Mesendoderm (in vitro differentiated cells): ENCODE data around the gene PRKCA. TPM values are rescaled to one million over a fixed set of nuclear protein-coding genes. Genes with fewer than 3 reads are reported as not detected.
"Not testable (repeated sequence)": the region's sequence is repeated elsewhere in the genome, so short reads cannot be mapped to it uniquely, and the experiment has no call there.

ENCODE experiments used
- DNase-seq: peaks from one replicate; pipeline ENCODE4 v3.0.0; 2013
- H2AK5ac ChIP-seq: 2 replicates; pipeline ENCODE4 v1.6.1; 2013; ENCODE audit warnings: low read length, inconsistent platforms
- H2BK120ac ChIP-seq: 2 replicates; pipeline ENCODE4 v1.6.1; 2013; ENCODE audit warnings: low read depth, mild to moderate bottlenecking, low read length, moderate library complexity, mixed read lengths
- H2BK15ac ChIP-seq: replicated peaks from 2 replicates; pipeline ENCODE4 v1.6.1; 2013; ENCODE audit warnings: low read depth, mild to moderate bottlenecking, moderate library complexity
- H2BK5ac ChIP-seq: 2 replicates; pipeline ENCODE4 v1.6.1; 2013; ENCODE audit warnings: low read length, inconsistent platforms
- H3K18ac ChIP-seq: 2 replicates; pipeline ENCODE4 v1.6.1; 2013; ENCODE audit warnings: mild to moderate bottlenecking, low read length, mixed read lengths
- H3K23ac ChIP-seq: one replicate; pipeline ENCODE4 v1.6.1; 2013; ENCODE audit warnings: low read length
- H3K27ac ChIP-seq: 2 replicates; pipeline ENCODE4 v1.5.1; 2013; ENCODE audit warnings: low read depth, mild to moderate bottlenecking, inconsistent platforms, low read length, moderate library complexity
- H3K27me3 ChIP-seq: 2 replicates; pipeline ENCODE4 v1.6.1; 2013; ENCODE audit warnings: low read length, control low read depth, mild to moderate bottlenecking, inconsistent platforms; ENCODE audit not compliant: insufficient read depth, poor library complexity
- H3K36me3 ChIP-seq: 2 replicates; pipeline ENCODE4 v1.6.1; 2013; ENCODE audit warnings: low read length, inconsistent platforms; ENCODE audit not compliant: control insufficient read depth, insufficient read depth
- H3K4ac ChIP-seq: one replicate; pipeline ENCODE4 v1.6.1; 2013; ENCODE audit warnings: low read depth, mild to moderate bottlenecking, low read length, moderate library complexity
- H3K4me1 ChIP-seq: 2 replicates; pipeline ENCODE4 v1.6.1; 2013; ENCODE audit warnings: low read depth, low read length, inconsistent platforms; ENCODE audit not compliant: control insufficient read depth
- H3K4me2 ChIP-seq: 2 replicates; pipeline ENCODE4 v1.6.1; 2013; ENCODE audit warnings: low read length
- H3K4me3 ChIP-seq: 2 replicates; pipeline ENCODE4 v1.5.1; 2013; ENCODE audit warnings: mild to moderate bottlenecking, low read length
- H3K56ac ChIP-seq: one replicate; pipeline ENCODE4 v1.6.1; 2013; ENCODE audit warnings: low read length
- H3K79me1 ChIP-seq: 2 replicates; pipeline ENCODE4 v1.6.1; 2013; ENCODE audit warnings: low read length, inconsistent platforms
- H3K79me2 ChIP-seq: 2 replicates; pipeline ENCODE4 v1.6.1; 2013; ENCODE audit warnings: mild to moderate bottlenecking, low read length; ENCODE audit not compliant: control insufficient read depth, insufficient read depth
- H3K9ac ChIP-seq: 2 replicates; pipeline ENCODE4 v1.6.1; 2013; ENCODE audit warnings: low read length, inconsistent platforms
- H4K5ac ChIP-seq: one replicate; pipeline ENCODE4 v1.6.1; 2013; ENCODE audit warnings: low read length
- H4K8ac ChIP-seq: one replicate; pipeline ENCODE4 v1.6.1; 2013; ENCODE audit warnings: low read depth, mild to moderate bottlenecking, control low read depth, low read length, moderate library complexity
- WGBS: extraction: QIAGEN DNeasy Blood & Tissue Kit; methylation state at CpG from one replicate; pipeline ENCODE4 v1.1.7; 2013; ENCODE audit warnings: low lambda C conversion rate, missing lambda C conversion rate; ENCODE audit not compliant: insufficient coverage; ENCODE audit errors: extremely low coverage; 5-methylcytosine and 5-hydroxymethylcytosine counted together
- polyA plus RNA-seq, 2 experiments: library from polyadenylated mRNA; stranded (reverse); fragments of 200-250 nt; gene quantifications; one replicate each; pipeline ENCODE4 v1.2.3, GENCODE V29; 2013

PRKCA gene
- 1.6 TPM for polyA plus RNA-seq (2013, experiment 1 of 2)
- polyA plus RNA-seq (2013, experiment 2 of 2) = 1.7 TPM

DNA sequence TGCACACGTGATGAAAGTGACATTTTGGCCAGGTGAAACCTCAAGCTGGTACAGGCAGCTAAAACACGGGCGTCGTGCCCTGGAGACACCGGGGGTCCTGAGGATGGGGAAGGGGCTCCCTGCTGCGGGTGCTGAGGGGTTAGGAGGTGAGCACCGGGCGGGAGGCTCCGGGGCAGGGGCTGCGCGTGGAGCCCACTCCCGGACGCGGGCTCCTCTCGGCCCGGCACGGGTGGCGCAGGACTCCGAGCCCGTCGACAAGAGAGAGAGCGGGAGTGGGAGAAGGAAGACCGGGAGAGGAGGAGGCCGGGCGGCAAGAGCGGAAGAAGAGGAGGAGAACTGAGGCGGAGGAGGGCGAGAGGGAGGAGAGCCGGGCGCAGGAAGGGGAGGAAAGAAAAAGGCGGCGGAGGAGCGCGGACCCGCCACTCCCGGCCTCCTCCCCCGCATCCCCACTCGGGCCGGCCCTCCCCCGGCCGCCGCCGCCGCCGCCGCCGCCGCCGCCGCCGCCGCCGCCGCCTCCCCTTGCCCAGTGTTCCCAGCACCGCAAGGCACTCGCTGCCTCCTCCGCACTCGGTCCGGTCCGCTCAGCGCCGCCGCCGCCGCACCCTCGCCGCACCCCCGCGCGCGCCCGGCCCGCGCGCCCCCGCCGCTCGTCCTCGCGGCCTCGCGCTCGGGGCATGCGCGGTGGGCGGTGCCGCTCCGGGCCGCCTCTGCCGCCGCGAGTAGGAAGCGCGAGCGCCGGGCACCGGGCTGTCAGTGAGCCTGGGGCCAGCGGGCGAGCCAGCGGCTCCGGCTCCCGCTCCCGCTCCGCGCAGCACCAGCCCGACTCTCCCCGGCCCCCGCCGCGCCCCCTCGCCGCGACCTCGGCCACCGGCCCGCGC, at the start of gene PRKCA:
PRKCA (plus strand) TSS at position 750 of the 878 bp plus-strand sequence.
- Histone ChIP-seq H3K79me1 (no peaks in the 10 kb centered on the region), H4K5ac (no peak within 1 kb of the TSS), H3K36me3 (no peaks in the 10 kb centered on the region), H4K8ac (no peak within 1 kb of the TSS), H3K4me1 (peaks cover 3% of the 10 kb centered on the region), H3K9ac (peak within 1 kb of the TSS; percentile 72), H3K18ac (peak within 1 kb of the TSS; percentile 19), H3K27me3 (peaks cover 12% of the 10 kb centered on the region), H3K23ac (peak within 1 kb of the TSS; percentile 73), H3K4ac (no peak within 1 kb of the TSS), H3K79me2 (no peaks in the 10 kb centered on the region), H3K4me2 (peak within 1 kb of the TSS; percentile 85), H3K27ac (no peak within 1 kb of the TSS), H3K56ac (peak within 1 kb of the TSS; percentile 85), H2BK15ac (no peak within 1 kb of the TSS), H2BK120ac (no peak within 1 kb of the TSS), H2AK5ac (no peak within 1 kb of the TSS), H3K4me3 (peak within 1 kb of the TSS; percentile 52), H2BK5ac (no peak within 1 kb of the TSS)
- WGBS = no CpG with 5 or more reads among the region's 117 CpGs
- peak; percentile 65 for DNase-seq

DNA sequence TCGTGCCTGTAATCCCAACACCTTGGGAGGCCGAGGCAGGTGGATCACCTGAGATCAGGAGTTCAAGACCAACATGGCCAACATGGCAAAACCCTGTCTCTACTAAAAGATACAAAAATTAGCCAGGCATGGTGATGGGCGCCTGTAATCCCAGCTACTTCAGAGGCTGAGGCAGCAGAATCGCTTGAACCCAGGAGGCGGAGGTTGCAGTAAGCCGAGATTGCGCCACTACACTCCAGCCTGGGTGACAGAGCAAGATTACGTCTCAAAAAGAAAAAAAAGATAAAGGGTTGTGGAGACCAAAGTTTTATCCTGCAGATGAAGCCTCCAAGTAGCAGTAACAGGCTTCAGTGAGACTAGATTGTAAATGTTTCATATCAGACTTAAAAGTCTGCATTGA, 49.0 kb upstream of the PRKCA start:
- not testable (repeated sequence) for H3K4me3 ChIP-seq, H3K18ac ChIP-seq, H4K8ac ChIP-seq, H3K56ac ChIP-seq, H3K4me1 ChIP-seq, H2BK5ac ChIP-seq, H3K27ac ChIP-seq, H3K79me1 ChIP-seq, H4K5ac ChIP-seq, H2BK15ac ChIP-seq, H2BK120ac ChIP-seq, H2AK5ac ChIP-seq, DNase-seq, H3K9ac ChIP-seq, H3K4ac ChIP-seq, H3K27me3 ChIP-seq, H3K36me3 ChIP-seq, H3K23ac ChIP-seq, H3K79me2 ChIP-seq, H3K4me2 ChIP-seq
- no CpG with 5 or more reads among the region's 8 CpGs for WGBS

DNA sequence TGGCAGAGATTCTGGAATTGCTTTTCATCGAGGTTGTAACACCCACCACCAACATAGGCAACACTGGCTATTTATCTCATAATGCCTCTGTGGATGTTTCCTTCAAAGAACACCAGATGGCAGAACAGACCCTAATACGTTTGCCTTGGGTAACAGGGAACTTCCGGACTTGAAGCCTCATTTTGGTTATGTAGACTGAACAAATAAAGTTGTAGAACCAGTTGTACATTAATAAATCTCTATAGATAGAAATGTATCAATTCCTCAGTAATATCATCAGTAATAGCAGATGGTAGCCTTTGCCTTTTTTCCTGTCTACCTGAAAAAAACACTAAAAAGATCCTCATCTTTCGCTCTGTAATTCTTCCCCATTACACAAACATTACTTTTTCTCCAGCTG, 47.3 kb upstream of the PRKCA start:
- Histone ChIP-seq H2BK5ac (no peak overlapping the region), H2AK5ac (no peak overlapping the region), H3K4me1 (no peaks in the 10 kb centered on the region), H3K79me1 (no peaks in the 10 kb centered on the region), H3K27ac (no peak overlapping the region), H3K79me2 (no peaks in the 10 kb centered on the region), H3K56ac (no peak overlapping the region), H3K9ac (no peak overlapping the region), H4K8ac (no peak overlapping the region), H3K4me3 (no peak overlapping the region), H3K4ac (no peak overlapping the region), H3K27me3 (no peaks in the 10 kb centered on the region), H3K4me2 (no peak overlapping the region), H3K36me3 (no peaks in the 10 kb centered on the region), H2BK120ac (no peak overlapping the region), H3K23ac (no peak overlapping the region), H3K18ac (no peak overlapping the region), H4K5ac (no peak overlapping the region), H2BK15ac (no peak overlapping the region)
- WGBS = 100% methylated on average over 1 of the region's 4 CpGs
- peak; percentile 72 for DNase-seq

DNA sequence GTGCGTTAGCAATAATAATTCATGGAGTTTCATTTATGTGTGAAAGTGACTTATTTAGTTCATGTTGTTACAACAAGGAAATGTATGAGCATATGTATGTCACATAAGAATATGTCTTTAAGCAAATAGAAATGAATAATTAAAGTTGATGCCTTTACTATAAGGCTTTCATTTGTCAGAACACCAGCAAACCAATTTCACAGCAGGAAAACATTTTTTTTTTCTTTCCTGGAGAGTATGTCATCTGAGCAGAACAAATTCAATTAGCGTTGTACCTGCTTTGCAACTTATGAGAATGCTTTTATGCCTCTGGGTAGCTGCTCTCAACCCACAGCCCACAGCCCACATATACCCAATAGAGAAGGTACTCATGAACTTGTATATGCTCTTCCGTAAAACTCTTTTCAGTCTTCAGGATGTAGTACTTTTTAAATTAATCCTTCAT, 46.9 kb upstream of the PRKCA start:
- Histone ChIP-seq H3K36me3 (no peaks in the 10 kb centered on the region), H3K27me3 (no peaks in the 10 kb centered on the region), H2BK120ac (no peak overlapping the region), H3K4me2 (no peak overlapping the region), H3K56ac (no peak overlapping the region), H3K4ac (no peak overlapping the region), H3K4me3 (no peak overlapping the region), H2BK15ac (no peak overlapping the region), H4K8ac (no peak overlapping the region), H3K18ac (no peak overlapping the region), H3K79me2 (no peaks in the 10 kb centered on the region), H3K9ac (no peak overlapping the region), H2AK5ac (no peak overlapping the region), H3K79me1 (no peaks in the 10 kb centered on the region), H3K27ac (no peak overlapping the region), H3K23ac (no peak overlapping the region), H3K4me1 (no peaks in the 10 kb centered on the region), H4K5ac (no peak overlapping the region), H2BK5ac (no peak overlapping the region)
- 100% methylated on average over 1 of the region's 3 CpGs for WGBS
- DNase-seq = no peak

DNA sequence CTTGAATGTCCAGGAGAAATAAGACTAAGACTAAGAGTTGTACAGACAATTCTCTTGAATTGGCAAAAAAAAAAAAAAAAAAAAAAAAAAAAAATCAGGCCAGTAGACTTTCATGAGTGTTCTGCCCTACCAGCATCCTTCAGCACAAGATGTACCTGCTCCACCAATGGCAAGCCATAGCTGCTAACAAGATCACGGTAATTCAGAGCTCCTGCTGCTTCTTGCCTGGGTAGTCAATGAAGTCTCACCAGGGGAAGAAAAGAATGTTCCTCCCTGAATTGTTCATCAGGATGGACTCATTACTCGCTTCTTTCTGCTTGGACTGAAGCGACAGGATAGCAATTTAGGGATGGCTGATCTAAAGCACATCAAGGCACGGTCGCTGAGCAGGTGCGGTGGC, 42.1 kb upstream of the PRKCA start:
- Histone ChIP-seq H3K18ac (no peak overlapping the region), H2BK120ac (no peak overlapping the region), H3K4me1 (no peaks in the 10 kb centered on the region), H3K36me3 (no peaks in the 10 kb centered on the region), H3K79me2 (no peaks in the 10 kb centered on the region), H3K27ac (no peak overlapping the region), H4K5ac (no peak overlapping the region), H2BK15ac (no peak overlapping the region), H3K23ac (no peak overlapping the region), H2BK5ac (no peak overlapping the region), H3K9ac (no peak overlapping the region), H4K8ac (no peak overlapping the region), H3K4ac (no peak overlapping the region), H3K27me3 (no peaks in the 10 kb centered on the region), H3K4me2 (no peak overlapping the region), H3K4me3 (no peak overlapping the region), H3K56ac (no peak overlapping the region), H2AK5ac (no peak overlapping the region), H3K79me1 (no peaks in the 10 kb centered on the region)
- no CpG with 5 or more reads among the region's 6 CpGs for WGBS
- DNase-seq = no peak
